Myocyte (in vitro differentiated cells): ENCODE data around the gene THAP2. TPM values are rescaled to one million over a fixed set of nuclear protein-coding genes. Genes with fewer than 3 reads are reported as not detected.

Source experiments
- DNase-seq: peaks from one replicate; pipeline ENCODE4 v3.0.0-alpha.2; 2012; ENCODE audit warnings: low read depth
- total RNA-seq: library from RNA; depleted of rRNA; stranded (reverse); fragments of >200 nt; gene quantifications from 2 replicates; pipeline ENCODE4 v1.2.3, GENCODE V29; 2014

The THAP2 gene
- total RNA-seq, 1 donor from 2014 or later = 10.6 TPM

GRCh38 chr12:71702590-71702989 is 38.5 kb downstream of the THAP2 start:
- DNase-seq = no peak

- DNase-seq = no peak
These were observed 39.1 kb downstream of the THAP2 start for GRCh38 chr12:71703206-71703605.

- no peak for DNase-seq
These were observed 40.8 kb downstream of the THAP2 start for GRCh38 chr12:71704920-71705319.

GRCh38 chr12:71708658-71709057 is 44.6 kb downstream of the THAP2 start:
- no peak for DNase-seq

GRCh38 chr12:71710276-71711125 is 46.4 kb downstream of the THAP2 start:
- DNase-seq = peak; percentile 40

GRCh38 chr12:71718611-71719010 is 54.5 kb downstream of the THAP2 start:
- no peak for DNase-seq

GRCh38 chr12:71719647-71720370 is 55.7 kb downstream of the THAP2 start:
- no peak for DNase-seq

GRCh38 chr12:71721783-71722505 is 57.8 kb downstream of the THAP2 start:
- no peak for DNase-seq

- no peak for DNase-seq
These were observed 60.9 kb downstream of the THAP2 start for GRCh38 chr12:71725011-71725410.

GRCh38 chr12:71726548-71726947 is 62.4 kb downstream of the THAP2 start:
- DNase-seq = no peak

- no peak for DNase-seq
These were observed 63.9 kb downstream of the THAP2 start for GRCh38 chr12:71727958-71728357.

Other genes with a start within 250 kb of the THAP2 start
- not detected in 2 replicates for gene LGR5, start 224.5 kb upstream of the THAP2 start, total RNA-seq
- 16.7 and 24.9 TPM in 2 replicates for gene ZFC3H1, start 453 bp upstream of the THAP2 start, total RNA-seq
- gene TMEM19, start 21.8 kb downstream of the THAP2 start, total RNA-seq = 44.0 and 55.0 TPM in 2 replicates
- gene RAB21, start 90.6 kb downstream of the THAP2 start, total RNA-seq = 39.1 and 39.9 TPM in 2 replicates
- gene TBC1D15, start 175.5 kb downstream of the THAP2 start, total RNA-seq = 16.2 and 17.7 TPM in 2 replicates